GM13977 (cell line): Measurements from ENCODE around the gene MOGAT3.

Experiments used
- DNase-seq: peaks from one replicate; pipeline ENCODE4 v3.0.0; 2012; ENCODE audit warnings: low spot score
- in situ Hi-C: fragments of 300-500 bp; cut with MboI; formaldehyde crosslinking; loops from one replicate; pipeline ENCODE4 v1.12.0; 2022; ENCODE audit warnings: low sequenced_read_pairs, low pct_unique_long_range_greater_than_20kb, mixed read lengths, inconsistent platforms; ENCODE audit not compliant: unreplicated experiment
- TF ChIP-seq, protein P1 (sequence below): IDR thresholded peaks from 2 replicates; pipeline ENCODE4 v1.5.1; 2012; ENCODE audit warnings: mild to moderate bottlenecking, control low read depth; ENCODE audit not compliant: insufficient read depth; ENCODE audit errors: extremely low read depth, missing control alignments

The MOGAT3 gene

DNA sequence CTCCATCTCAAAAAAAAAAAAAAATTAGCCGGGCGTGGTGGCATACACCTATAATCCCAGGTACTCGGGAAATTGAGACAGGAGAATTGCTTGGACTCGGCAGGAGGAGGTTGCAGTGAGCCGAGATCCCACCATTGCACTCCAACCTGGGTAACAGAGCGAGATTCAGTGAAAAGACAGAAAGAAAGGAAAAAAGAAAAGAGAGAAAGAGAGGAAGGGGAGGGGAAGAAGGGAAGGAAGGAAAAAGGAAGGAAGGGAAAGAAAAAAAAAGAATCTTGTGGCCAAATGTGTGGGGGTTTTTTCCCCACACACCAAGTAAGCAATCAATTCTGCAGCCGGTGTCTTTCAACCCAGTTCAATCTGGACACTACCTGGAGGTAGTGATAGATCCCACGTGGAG is 11.7 kb downstream of the MOGAT3 start:
- TF ChIP-seq, protein P1, sequence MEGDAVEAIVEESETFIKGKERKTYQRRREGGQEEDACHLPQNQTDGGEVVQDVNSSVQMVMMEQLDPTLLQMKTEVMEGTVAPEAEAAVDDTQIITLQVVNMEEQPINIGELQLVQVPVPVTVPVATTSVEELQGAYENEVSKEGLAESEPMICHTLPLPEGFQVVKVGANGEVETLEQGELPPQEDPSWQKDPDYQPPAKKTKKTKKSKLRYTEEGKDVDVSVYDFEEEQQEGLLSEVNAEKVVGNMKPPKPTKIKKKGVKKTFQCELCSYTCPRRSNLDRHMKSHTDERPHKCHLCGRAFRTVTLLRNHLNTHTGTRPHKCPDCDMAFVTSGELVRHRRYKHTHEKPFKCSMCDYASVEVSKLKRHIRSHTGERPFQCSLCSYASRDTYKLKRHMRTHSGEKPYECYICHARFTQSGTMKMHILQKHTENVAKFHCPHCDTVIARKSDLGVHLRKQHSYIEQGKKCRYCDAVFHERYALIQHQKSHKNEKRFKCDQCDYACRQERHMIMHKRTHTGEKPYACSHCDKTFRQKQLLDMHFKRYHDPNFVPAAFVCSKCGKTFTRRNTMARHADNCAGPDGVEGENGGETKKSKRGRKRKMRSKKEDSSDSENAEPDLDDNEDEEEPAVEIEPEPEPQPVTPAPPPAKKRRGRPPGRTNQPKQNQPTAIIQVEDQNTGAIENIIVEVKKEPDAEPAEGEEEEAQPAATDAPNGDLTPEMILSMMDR, result no peak
- in situ Hi-C loops, result no loop called here
- DNase-seq, result no peak

DNA sequence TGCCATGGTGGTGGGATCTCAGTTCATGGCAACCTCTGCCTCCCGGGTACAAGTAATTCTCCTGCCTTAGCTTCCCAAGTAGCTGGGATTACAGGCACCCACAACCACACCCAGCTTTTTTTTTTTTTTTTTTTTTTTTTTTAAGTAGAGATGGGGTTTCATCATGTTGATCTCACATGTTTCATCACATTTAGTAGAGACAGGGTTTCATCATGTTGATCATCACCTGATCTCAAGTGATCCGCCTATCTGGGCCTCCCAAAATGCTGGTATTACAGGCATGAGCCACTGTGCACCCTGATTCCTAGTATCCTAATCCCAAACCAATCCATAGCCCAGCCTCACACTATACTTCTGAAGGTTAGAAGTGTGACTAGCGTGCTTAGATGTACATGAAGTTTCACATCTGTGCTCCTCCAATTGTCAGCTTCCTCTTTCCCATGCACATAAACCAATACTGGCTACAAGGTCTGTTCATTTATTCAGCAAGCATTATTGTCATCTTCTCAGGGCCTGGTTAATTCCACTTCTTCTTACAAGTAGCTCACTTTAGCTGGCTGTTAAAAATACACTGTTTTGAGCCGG is 13.9 kb downstream of the MOGAT3 start:
- no peak for DNase-seq
- in situ Hi-C loops, result no loop called here
- TF ChIP-seq, protein P1, result no peak

DNA sequence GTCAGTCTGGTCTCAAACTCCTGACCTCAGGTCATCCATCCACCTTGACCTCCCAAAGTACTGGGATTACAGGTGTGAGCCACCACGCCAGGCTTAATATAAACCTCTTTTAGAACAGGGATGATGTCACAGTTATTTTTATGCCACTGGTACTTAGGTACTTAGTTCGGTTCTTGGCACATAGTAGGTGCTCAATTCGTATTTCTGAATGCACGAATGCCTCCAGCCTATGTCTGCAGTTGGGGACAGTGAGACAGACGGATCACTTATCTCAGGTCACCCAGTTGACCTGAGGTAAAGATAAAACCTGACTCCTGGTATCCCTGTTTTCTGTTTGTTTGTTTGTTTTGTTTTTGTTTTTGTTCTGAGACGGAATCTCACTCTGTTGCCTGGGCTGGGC is 14.6 kb downstream of the MOGAT3 start:
- TF ChIP-seq, protein P1, result no peak
- no peak for DNase-seq
- in situ Hi-C loops, result no loop called here

DNA sequence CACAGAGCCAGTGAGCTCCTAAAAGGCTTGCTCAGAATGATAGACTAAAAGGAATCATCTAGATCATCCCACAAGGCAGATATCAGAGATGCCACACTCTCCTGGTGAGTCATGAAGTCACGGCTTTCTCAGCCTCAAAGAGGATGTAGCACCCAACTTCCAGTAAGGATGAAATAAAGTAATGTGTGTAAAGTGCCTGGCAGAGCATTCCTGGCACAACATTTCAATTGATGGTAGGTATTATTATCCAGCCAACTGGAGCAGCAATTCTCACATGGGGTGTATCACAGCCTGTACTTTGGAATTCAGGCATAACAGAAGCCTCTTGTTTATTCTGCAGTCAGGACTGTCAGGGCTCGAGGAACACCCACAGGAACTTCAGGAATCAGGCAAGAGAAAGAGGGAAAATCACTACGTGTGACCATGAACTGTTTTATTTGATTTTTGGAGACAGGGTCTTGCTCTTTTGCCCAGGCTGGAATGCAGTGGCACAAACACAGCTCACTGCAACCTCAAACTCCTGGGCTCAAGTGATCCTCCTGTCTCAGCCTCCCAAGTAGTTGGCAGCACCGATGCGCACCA is 15.5 kb downstream of the MOGAT3 start:
- in situ Hi-C loops, result no loop called here
- no peak for DNase-seq
- TF ChIP-seq, protein P1, result no peak

DNA sequence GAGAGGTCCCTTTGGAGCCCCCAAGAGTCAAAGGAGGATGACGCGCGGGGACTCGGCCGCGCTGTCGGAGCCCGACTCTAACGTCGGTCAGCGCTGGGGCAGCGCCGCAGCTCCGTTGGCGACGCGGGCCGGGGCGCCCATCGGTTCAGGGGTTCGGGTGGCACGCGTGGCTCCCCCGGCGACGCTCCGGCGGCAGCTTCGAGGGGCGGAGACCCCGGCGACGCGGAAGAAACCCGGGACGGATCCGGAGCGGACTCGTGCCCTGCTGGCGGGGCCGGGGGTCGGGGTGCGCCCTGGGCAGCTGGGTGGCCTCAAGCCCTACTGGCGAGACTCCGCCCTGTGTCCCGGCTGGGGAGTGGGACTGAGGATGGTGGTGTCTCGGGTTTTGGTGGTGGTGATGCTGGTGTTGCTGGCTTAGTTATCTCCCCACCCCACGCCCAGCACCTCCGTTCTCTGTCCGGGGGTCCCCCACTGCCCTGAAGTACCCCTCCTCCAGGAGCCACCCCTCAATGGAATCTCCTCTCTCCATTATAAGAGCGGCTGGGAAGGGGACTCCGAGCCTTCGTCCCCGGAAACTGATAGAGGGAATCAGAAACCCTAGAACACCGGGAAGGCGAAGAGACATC is 20.6 kb downstream of the MOGAT3 start, which contains the start of gene NAT16:
TSS of gene NAT16 (minus strand) at position 164 of the 626 bp plus-strand sequence. CDS start 5,486 bp downstream, outside the sequence.
- TF ChIP-seq, protein P1, result no peak
- DNase-seq, result no peak
- in situ Hi-C loops, result no loop called here

DNA sequence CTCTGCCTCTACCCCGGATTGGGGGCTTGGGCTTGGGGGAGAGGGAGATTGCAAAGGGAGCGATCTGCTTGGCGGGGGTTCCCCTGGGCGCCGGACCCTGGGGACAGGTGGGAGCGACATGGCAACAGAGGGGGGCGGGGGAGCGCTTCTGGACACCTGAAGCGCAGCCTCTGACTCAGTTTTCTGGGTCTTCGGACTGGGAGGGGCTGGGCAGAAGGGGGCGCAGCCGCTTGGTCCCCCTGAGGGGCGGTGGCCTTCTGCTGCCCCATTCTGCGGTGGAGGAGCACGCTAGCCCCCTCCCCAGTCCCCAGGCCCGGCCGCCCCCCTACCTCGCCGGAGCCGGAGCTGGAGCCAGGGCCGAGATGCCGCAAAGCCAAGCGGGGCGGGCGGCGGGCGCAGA is 21.1 kb downstream of the MOGAT3 start:
- TF ChIP-seq, protein P1, result no peak
- in situ Hi-C loops, result no loop called here
- DNase-seq, result no peak
